ENCODE data around the gene PABPN1L. TPM values are rescaled to one million over a fixed set of nuclear protein-coding genes. Genes with fewer than 3 reads are reported as not detected.

Gene PABPN1L
- total and polyA plus RNA-seq, 2 donors, result 0.09 to 0.34 TPM

DNA sequence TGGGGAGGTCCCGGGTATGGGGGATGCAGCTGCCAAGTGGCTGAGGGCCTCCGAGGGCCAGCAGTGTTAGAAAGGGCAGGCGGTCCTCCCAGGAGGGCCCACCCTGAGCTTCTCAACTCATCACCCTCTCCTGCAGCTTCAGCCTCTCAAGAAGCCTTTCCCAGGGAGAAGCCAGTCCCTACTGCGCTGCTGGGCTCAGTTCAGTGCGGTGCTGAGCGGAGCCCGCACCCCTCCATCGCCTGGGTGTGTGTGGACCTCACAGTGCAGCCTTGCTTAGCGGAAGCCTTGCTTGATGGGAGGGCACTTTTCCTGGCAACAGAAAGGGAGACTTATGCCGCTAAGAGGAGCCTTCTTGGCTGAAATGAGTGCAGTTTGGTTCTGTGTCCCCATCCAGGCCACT lies 51.2 kb downstream of the PABPN1L start:
- Histone ChIP-seq H3K27ac (ENCODE audit: low read depth in 1 of 2, low read length in 1 of 2) (no peak overlapping the region), H3K4me3 (ENCODE audit: low read length in 2 of 2) (no peak overlapping the region), H3K4me1 (ENCODE audit: control insufficient read depth in 2 of 2, insufficient read depth in 2 of 2, low read length in 2 of 2) (peaks cover 15 to 29% of the 10 kb centered on the region in 2 donors), H3K9me3 (ENCODE audit: control insufficient read depth in 2 of 2, insufficient read depth in 1 of 2, low read length in 1 of 2) (peaks cover 0 to 8% of the 10 kb centered on the region in 2 donors), H3K36me3 (ENCODE audit: control insufficient read depth in 2 of 2, insufficient read depth in 2 of 2, low read length in 1 of 2) (peaks cover 1 to 5% of the 10 kb centered on the region in 2 donors), H3K27me3 (ENCODE audit: control insufficient read depth in 2 of 2, insufficient read depth in 1 of 2, low read length in 1 of 2) (no peaks in the 10 kb centered on the region)
- no peak for DNase-seq (ENCODE audit: low read depth in 6 of 9, low spot score in 9 of 9)
- WGBS, result 97% methylated on average over 10 of the region's 10 CpGs

DNA sequence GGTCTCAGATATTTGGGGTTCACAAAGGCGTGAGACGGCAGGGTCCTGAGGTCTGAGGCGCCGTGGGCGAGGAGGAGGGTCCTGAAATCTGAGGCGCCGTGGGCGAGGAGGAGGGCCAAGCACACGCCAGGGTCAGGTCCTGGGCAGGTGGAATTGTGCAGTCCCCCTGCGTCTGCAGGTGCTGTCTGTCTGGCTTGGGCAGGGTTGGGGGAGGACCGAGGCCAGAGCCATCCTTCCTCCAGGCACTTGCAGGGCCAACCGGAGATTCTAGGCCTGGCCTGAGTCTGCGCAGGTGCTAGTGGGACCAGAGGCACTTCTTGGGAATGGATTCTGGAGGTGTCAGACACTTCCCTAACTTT lies 52.3 kb downstream of the PABPN1L start:
- Histone ChIP-seq H3K4me1 (ENCODE audit: control insufficient read depth in 2 of 2, insufficient read depth in 2 of 2, low read length in 2 of 2) (peaks cover 16 to 39% of the 10 kb centered on the region in 2 donors), H3K27me3 (ENCODE audit: control insufficient read depth in 2 of 2, insufficient read depth in 1 of 2, low read length in 1 of 2) (no peaks in the 10 kb centered on the region), H3K4me3 (ENCODE audit: low read length in 2 of 2) (no peak overlapping the region), H3K9me3 (ENCODE audit: control insufficient read depth in 2 of 2, insufficient read depth in 1 of 2, low read length in 1 of 2) (peaks cover 0 to 8% of the 10 kb centered on the region in 2 donors), H3K36me3 (ENCODE audit: control insufficient read depth in 2 of 2, insufficient read depth in 2 of 2, low read length in 1 of 2) (peaks cover 12 to 14% of the 10 kb centered on the region in 2 donors), H3K27ac (ENCODE audit: low read depth in 1 of 2, low read length in 1 of 2) (no peak overlapping the region)
- DNase-seq (ENCODE audit: low read depth in 6 of 9, low spot score in 9 of 9), result no peak
- WGBS, result 90% methylated on average over 13 of the region's 13 CpGs

Other genes starting within 250 kb of the PABPN1L start
- 0.05 TPM for gene IL17C, start 228.1 kb downstream of the PABPN1L start, total RNA-seq
- 0.09 TPM for gene IL17C, start 228.1 kb downstream of the PABPN1L start, polyA plus RNA-seq
- 200 TPM for gene CYBA, start 215.6 kb downstream of the PABPN1L start, total RNA-seq
- 208 TPM for gene CYBA, start 215.6 kb downstream of the PABPN1L start, polyA plus RNA-seq
- gene MVD, start 203.6 kb downstream of the PABPN1L start, total RNA-seq, result 22.1 TPM
- gene MVD, start 203.6 kb downstream of the PABPN1L start, polyA plus RNA-seq, result 30.2 TPM
- 1.5 TPM for gene SNAI3, start 180.2 kb downstream of the PABPN1L start, total RNA-seq
- gene SNAI3, start 180.2 kb downstream of the PABPN1L start, polyA plus RNA-seq, result 2.9 TPM
- gene RNF166, start 160.3 kb downstream of the PABPN1L start, total RNA-seq, result 32.6 TPM
- gene RNF166, start 160.3 kb downstream of the PABPN1L start, polyA plus RNA-seq, result 144 TPM
- gene CTU2, start 160.2 kb downstream of the PABPN1L start, total RNA-seq, result 14.7 TPM
- gene CTU2, start 160.2 kb downstream of the PABPN1L start, polyA plus RNA-seq, result 18.6 TPM
- gene PIEZO1, start 81.4 kb downstream of the PABPN1L start, total RNA-seq, result 25.2 TPM
- gene PIEZO1, start 81.4 kb downstream of the PABPN1L start, polyA plus RNA-seq, result 115 TPM
- 11.7 TPM for gene CDT1, start 62.9 kb downstream of the PABPN1L start, total RNA-seq
- gene CDT1, start 62.9 kb downstream of the PABPN1L start, polyA plus RNA-seq, result 1.4 TPM
- gene APRT, start 54.7 kb downstream of the PABPN1L start, total RNA-seq, result 198 TPM
- gene APRT, start 54.7 kb downstream of the PABPN1L start, polyA plus RNA-seq, result 122 TPM
- gene GALNS, start 9.7 kb downstream of the PABPN1L start, total RNA-seq, result 4.8 TPM
- gene GALNS, start 9.7 kb downstream of the PABPN1L start, polyA plus RNA-seq, result 23.9 TPM
- gene TRAPPC2L, start 9.5 kb downstream of the PABPN1L start, total RNA-seq, result 54.1 TPM
- gene TRAPPC2L, start 9.5 kb downstream of the PABPN1L start, polyA plus RNA-seq, result 49.1 TPM
- 11.2 TPM for gene CBFA2T3, start 110.5 kb upstream of the PABPN1L start, total RNA-seq
- 19.1 TPM for gene CBFA2T3, start 110.5 kb upstream of the PABPN1L start, polyA plus RNA-seq
- 97.2 TPM for gene ACSF3, start 227.2 kb upstream of the PABPN1L start, total RNA-seq
- 47.2 TPM for gene ACSF3, start 227.2 kb upstream of the PABPN1L start, polyA plus RNA-seq